ENCODE results near the gene ARHGAP26.

The ARHGAP26 gene

GRCh38 chr5:143133721-143134120 is 363.5 kb downstream of the ARHGAP26 start:
- in situ Hi-C loops (cut with HindIII; ENCODE audit: low pct_unique_long_range_greater_than_20kb, low sequenced_read_pairs), result no loop called here

GRCh38 chr5:143134269-143134668 is 364.1 kb downstream of the ARHGAP26 start:
- TF ChIP-seq JUND (IDR thresholded peaks at IDR 0.05; ENCODE audit: low read depth), result no peak
- DNase-seq (ENCODE audit: low read depth in 1 of 2, low spot score in 1 of 2), result no peak
- in situ Hi-C loops (cut with HindIII; ENCODE audit: low pct_unique_long_range_greater_than_20kb, low sequenced_read_pairs), result no loop called here

More at GRCh38 chr5:143133721-143134120, 363.5 kb downstream of the ARHGAP26 start:
- no peak for DNase-seq (ENCODE audit: low read depth in 1 of 2, low spot score in 1 of 2)
- TF ChIP-seq JUND (IDR thresholded peaks at IDR 0.05; ENCODE audit: low read depth), result no peak

- TF ChIP-seq JUND (IDR thresholded peaks at IDR 0.05; ENCODE audit: low read depth), result no peak
- no peak for DNase-seq (ENCODE audit: low read depth in 1 of 2, low spot score in 1 of 2)
These were observed 364.7 kb downstream of the ARHGAP26 start for GRCh38 chr5:143134900-143135299.

DNA sequence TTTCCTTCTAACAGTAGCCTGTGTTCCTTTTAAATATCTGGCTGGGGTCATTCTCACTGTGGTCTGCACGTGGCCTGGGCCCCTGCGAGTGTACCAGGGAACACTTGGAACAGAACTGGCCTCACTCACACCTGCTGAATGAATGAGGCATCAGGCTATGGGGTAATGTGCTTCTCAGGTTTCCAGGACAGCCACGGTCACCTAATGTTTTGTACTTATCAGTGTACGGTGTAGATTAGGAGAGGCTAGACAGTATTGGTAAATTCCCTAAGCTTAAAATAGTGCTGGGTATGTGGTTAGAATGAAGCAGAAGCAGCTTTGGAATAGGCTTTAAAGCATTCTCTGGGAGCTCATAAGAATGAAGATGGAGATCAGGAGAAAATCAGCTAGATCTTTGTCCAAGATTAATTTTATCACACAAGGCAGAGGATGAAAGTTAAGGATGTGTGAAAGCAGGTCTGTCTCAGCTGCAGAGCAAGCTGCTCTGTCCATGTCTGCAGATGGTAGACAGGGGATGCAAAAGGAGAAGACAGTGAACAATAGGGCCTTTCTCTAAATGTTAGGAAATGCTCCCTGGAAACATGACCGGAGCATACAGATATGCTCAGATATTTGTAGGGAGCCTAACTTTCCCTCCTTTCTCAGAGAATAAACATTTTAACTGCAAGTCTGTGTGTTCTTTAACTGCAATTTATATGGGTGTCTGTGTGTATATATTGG is 365.8 kb downstream of the ARHGAP26 start:
- TF ChIP-seq JUND (IDR thresholded peaks at IDR 0.05; ENCODE audit: low read depth), result no peak
- DNase-seq (ENCODE audit: low read depth in 1 of 2, low spot score in 1 of 2), result no peak
- in situ Hi-C loops (cut with HindIII; ENCODE audit: low pct_unique_long_range_greater_than_20kb, low sequenced_read_pairs), result no loop called here

More at GRCh38 chr5:143134900-143135299, 364.7 kb downstream of the ARHGAP26 start:
- in situ Hi-C loops (cut with HindIII; ENCODE audit: low pct_unique_long_range_greater_than_20kb, low sequenced_read_pairs), result no loop called here

DNA sequence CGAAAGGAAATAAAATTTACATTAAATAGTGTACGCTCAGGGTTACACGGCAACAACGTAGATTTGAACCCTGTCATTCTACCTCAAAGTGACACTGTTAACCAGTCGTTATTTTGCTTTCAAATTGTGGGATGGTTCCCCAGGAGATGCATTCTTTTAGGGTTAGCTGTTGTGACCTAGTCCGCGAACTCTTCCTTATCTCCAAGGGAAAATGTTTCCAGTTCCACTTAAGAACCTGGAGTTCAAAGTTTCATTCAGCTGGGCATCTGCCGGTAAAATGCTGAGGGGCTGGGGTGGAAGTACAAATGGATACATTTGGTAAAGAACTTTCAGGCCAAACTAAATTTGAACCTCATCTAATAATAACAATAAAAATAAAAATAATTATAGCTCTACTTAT is 368.7 kb downstream of the ARHGAP26 start:
- in situ Hi-C loops (cut with HindIII; ENCODE audit: low pct_unique_long_range_greater_than_20kb, low sequenced_read_pairs), result no loop called here
- DNase-seq (ENCODE audit: low read depth in 1 of 2, low spot score in 1 of 2), result no peak
- no peak for TF ChIP-seq JUND (IDR thresholded peaks at IDR 0.05; ENCODE audit: low read depth)

DNA sequence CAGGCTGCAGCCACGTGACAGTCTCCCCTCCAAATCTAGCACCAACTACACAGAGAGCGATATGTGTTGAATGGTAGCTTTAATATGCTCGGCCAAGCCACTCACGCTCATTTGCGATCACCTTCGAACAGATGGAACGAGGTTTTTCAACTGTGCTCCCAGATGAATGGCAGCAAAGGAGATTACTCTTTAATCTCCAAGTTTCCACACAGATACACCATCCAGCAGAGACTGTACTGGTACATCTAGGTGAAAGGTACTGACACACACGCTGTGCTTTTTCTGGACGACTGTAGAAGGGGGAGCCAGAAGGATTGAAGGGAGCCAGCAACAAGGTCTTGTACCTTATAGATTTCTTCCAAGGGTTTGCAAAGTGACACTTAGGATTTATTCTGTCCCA is 369.4 kb downstream of the ARHGAP26 start:
- no peak for DNase-seq (ENCODE audit: low read depth in 1 of 2, low spot score in 1 of 2)
- TF ChIP-seq JUND (IDR thresholded peaks at IDR 0.05; ENCODE audit: low read depth), result no peak
- in situ Hi-C loops (cut with HindIII; ENCODE audit: low pct_unique_long_range_greater_than_20kb, low sequenced_read_pairs), result no loop called here

DNA sequence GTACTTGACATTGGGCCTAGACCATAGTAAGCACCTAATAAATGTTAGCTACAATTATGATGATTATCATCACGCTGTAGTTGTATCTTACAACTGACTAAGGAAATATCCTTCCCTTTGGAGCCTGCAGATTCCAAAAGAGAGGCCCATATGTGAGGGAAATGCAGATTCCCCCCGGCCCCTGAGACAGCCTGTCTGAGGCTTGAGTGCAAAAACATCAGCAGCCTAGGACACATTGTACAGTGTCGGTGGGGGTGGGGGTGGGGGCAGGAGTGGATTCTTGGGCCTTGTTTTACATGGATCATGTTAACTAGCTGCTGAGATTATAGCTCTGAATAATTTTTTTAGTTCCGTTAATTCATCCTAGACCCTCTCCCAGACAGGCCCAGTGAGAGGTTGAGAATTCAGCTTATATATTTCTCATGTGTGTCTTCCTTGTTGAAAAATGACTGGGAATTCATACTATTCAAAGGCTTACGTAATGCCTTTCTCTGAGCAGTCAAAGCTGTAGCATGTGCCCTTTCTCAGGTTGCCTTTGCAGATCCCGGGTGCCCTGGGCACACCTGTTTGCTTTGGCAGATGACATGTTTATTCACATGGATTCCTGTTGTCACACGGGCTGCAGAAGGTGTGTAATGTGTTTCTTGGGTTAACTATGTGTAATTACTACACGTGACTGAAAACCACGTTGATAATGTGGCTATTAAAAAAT is 370.5 kb downstream of the ARHGAP26 start:
- no peak for TF ChIP-seq JUND (IDR thresholded peaks at IDR 0.05; ENCODE audit: low read depth)
- in situ Hi-C loops (cut with HindIII; ENCODE audit: low pct_unique_long_range_greater_than_20kb, low sequenced_read_pairs), result no loop called here
- peak; percentile 29 to 85 for DNase-seq (ENCODE audit: low read depth in 1 of 2, low spot score in 1 of 2)

- TF ChIP-seq JUND (IDR thresholded peaks at IDR 0.05; ENCODE audit: low read depth), result no peak
- in situ Hi-C loops (cut with HindIII; ENCODE audit: low pct_unique_long_range_greater_than_20kb, low sequenced_read_pairs), result no loop called here
- no peak for DNase-seq (ENCODE audit: low read depth in 1 of 2, low spot score in 1 of 2)
These were observed 371.5 kb downstream of the ARHGAP26 start for GRCh38 chr5:143141652-143142051.

DNA sequence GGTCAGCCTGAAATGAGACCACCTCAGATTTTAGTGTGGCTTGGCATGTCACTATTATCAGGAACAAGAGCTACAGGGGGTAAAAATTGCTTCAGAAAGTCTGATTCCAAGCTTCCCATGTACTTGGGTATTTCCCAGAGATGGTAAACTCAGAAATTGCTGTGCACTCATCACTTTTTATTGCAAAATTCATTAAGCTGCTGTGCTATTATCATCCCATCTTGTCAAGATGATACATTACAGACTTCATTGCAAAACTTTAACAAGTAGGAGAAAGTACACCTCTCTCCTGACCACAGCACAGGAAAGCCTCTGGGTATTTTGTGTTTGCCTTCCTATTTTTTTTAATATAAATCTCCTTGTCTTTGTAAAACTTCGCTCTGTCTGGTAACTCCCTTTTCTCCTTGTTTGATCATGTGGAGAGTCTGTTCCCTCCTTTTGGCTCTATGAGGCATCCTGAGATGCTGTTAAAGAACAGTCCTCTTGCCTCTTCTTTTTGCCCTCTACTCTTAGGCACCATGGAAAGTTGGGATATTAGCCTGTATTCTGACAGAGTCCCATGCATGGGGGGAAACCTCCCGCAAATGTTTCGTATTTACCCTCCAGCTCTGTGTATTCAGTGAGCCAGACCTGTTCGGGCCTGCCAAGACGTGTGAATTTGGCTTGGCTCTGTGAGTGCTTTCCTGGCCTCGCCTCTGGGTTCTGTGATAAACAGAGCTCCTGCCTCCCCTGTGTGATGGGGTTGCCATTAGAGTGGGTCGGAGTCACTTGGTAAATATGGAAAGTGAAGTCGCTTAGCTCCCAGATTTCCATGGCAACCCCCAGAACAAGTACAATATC is 372.6 kb downstream of the ARHGAP26 start:
- TF ChIP-seq JUND (IDR thresholded peaks at IDR 0.05; ENCODE audit: low read depth), result no peak
- peak in 1 of 2 experiments; percentile 68 for DNase-seq (ENCODE audit: low read depth in 1 of 2, low spot score in 1 of 2)
- in situ Hi-C loops (cut with HindIII; ENCODE audit: low pct_unique_long_range_greater_than_20kb, low sequenced_read_pairs), result no loop called here

DNA sequence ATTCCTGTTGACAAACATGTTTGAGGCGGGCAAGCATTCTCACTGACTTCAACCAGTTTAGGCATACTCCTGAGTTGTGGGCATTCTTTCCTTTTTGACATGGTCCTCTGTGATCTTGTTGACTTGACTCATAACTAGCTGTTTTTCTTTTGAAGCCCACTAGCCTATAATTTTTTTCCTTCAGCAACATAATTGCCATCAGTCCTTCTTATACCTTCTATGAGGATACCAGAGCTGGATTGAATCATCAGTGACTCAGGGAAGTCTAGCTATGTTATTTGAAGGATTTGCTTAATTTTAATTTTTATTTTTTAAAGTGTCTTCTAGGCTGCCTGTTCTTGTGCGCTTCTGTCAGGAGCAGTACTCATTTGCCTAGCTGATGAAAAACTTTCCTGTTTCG is 373.8 kb downstream of the ARHGAP26 start:
- no peak for DNase-seq (ENCODE audit: low read depth in 1 of 2, low spot score in 1 of 2)
- in situ Hi-C loops (cut with HindIII; ENCODE audit: low pct_unique_long_range_greater_than_20kb, low sequenced_read_pairs), result no loop called here
- no peak for TF ChIP-seq JUND (IDR thresholded peaks at IDR 0.05; ENCODE audit: low read depth)

- DNase-seq (ENCODE audit: low read depth in 1 of 2, low spot score in 1 of 2), result no peak
- no peak for TF ChIP-seq JUND (IDR thresholded peaks at IDR 0.05; ENCODE audit: low read depth)
- in situ Hi-C loops (cut with HindIII; ENCODE audit: low pct_unique_long_range_greater_than_20kb, low sequenced_read_pairs), result no loop called here
These were observed 375.3 kb downstream of the ARHGAP26 start for GRCh38 chr5:143145243-143146160.

GRCh38 chr5:143146161-143146560 is 376.0 kb downstream of the ARHGAP26 start:
- in situ Hi-C loops (cut with HindIII; ENCODE audit: low pct_unique_long_range_greater_than_20kb, low sequenced_read_pairs), result no loop called here
- no peak for DNase-seq (ENCODE audit: low read depth in 1 of 2, low spot score in 1 of 2)
- TF ChIP-seq JUND (IDR thresholded peaks at IDR 0.05; ENCODE audit: low read depth), result no peak

Data from T47D (cell line).